ENCODE results near the gene PDSS1. TPM values are rescaled to one million over a fixed set of nuclear protein-coding genes. Genes with fewer than 3 reads are reported as not detected.
"Not testable (repeated sequence)": the region's sequence is repeated elsewhere in the genome, so short reads cannot be mapped to it uniquely, and the experiment has no call there.

The PDSS1 gene
- total RNA-seq, 1 donor from 2014 or later, result 7.9 TPM

GRCh38 chr10:26665080-26666048, 32.1 kb upstream of the PDSS1 start:
- no peaks in the 10 kb centered on the region for H3K27me3 ChIP-seq (ENCODE audit: control insufficient read depth, insufficient read depth, low read length)
- TF ChIP-seq, protein P1, sequence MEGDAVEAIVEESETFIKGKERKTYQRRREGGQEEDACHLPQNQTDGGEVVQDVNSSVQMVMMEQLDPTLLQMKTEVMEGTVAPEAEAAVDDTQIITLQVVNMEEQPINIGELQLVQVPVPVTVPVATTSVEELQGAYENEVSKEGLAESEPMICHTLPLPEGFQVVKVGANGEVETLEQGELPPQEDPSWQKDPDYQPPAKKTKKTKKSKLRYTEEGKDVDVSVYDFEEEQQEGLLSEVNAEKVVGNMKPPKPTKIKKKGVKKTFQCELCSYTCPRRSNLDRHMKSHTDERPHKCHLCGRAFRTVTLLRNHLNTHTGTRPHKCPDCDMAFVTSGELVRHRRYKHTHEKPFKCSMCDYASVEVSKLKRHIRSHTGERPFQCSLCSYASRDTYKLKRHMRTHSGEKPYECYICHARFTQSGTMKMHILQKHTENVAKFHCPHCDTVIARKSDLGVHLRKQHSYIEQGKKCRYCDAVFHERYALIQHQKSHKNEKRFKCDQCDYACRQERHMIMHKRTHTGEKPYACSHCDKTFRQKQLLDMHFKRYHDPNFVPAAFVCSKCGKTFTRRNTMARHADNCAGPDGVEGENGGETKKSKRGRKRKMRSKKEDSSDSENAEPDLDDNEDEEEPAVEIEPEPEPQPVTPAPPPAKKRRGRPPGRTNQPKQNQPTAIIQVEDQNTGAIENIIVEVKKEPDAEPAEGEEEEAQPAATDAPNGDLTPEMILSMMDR (IDR thresholded peaks at IDR 0.05; ENCODE audit: insufficient read depth, low read length, poor library complexity, severe bottlenecking), result no peak
- no peaks in the 10 kb centered on the region for H3K36me3 ChIP-seq (ENCODE audit: control insufficient read depth, insufficient read depth, low read length)
- no peak overlapping the region for H3K4me3 ChIP-seq (ENCODE audit: low read depth, low read length)
- DNase-seq (ENCODE audit: low read depth), result no peak

DNA sequence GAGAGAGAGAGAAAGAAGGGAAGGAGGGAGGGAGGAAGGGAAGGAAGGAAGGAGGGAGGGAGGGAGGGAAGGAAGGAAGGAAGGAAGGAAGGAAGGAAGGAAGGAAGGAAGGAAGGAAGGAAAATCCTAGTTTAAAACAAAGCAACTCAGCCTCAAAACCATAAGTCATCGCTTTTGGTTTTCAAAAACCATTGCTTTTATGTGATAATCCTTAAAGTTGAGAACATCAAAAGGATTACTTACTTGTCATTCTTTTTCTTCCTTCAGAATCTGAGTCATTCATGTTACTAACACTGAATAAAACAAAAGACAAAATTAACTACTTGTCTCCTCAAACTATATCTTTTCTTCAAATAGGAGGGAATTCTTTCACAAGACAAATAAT, 21.6 kb upstream of the PDSS1 start:
- no peak for DNase-seq (ENCODE audit: low read depth)
- H3K36me3 ChIP-seq (ENCODE audit: control insufficient read depth, insufficient read depth, low read length), result no peaks in the 10 kb centered on the region
- H3K4me3 ChIP-seq (ENCODE audit: low read depth, low read length), result no peak overlapping the region
- no peaks in the 10 kb centered on the region for H3K27me3 ChIP-seq (ENCODE audit: control insufficient read depth, insufficient read depth, low read length)
- TF ChIP-seq, protein P1 (IDR thresholded peaks at IDR 0.05; ENCODE audit: insufficient read depth, low read length, poor library complexity, severe bottlenecking), result no peak

GRCh38 chr10:26679588-26679987, 17.9 kb upstream of the PDSS1 start:
- DNase-seq (ENCODE audit: low read depth), result no peak
- TF ChIP-seq, protein P1 (IDR thresholded peaks at IDR 0.05; ENCODE audit: insufficient read depth, low read length, poor library complexity, severe bottlenecking), result no peak
- Histone ChIP-seq H3K27me3 (ENCODE audit: control insufficient read depth, insufficient read depth, low read length) (no peaks in the 10 kb centered on the region), H3K36me3 (ENCODE audit: control insufficient read depth, insufficient read depth, low read length) (no peaks in the 10 kb centered on the region), H3K4me3 (ENCODE audit: low read depth, low read length) (no peak overlapping the region)

DNA sequence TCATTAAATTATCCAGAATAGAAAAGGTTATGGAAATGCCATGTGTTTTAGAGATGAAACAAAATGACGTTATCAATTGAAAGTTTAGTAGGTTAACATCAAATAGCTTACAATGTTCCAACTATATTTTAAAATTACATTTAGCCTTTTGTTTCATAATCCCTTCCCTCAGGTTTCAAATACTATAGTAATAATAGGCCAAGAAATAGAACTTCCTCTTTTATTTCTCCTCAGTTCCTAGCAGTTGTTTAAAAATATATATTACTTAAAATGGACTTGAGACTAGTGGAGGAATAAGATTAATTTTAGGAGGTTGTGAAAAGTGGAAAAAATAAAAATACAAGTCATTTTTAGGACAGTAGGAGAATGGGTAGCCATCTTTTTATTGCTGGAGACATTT, 16.4 kb upstream of the PDSS1 start:
- DNase-seq (ENCODE audit: low read depth), result no peak
- Histone ChIP-seq H3K27me3 (ENCODE audit: control insufficient read depth, insufficient read depth, low read length) (no peaks in the 10 kb centered on the region), H3K4me3 (ENCODE audit: low read depth, low read length) (no peak overlapping the region), H3K36me3 (ENCODE audit: control insufficient read depth, insufficient read depth, low read length) (no peaks in the 10 kb centered on the region)
- TF ChIP-seq, protein P1 (IDR thresholded peaks at IDR 0.05; ENCODE audit: insufficient read depth, low read length, poor library complexity, severe bottlenecking), result no peak

DNA sequence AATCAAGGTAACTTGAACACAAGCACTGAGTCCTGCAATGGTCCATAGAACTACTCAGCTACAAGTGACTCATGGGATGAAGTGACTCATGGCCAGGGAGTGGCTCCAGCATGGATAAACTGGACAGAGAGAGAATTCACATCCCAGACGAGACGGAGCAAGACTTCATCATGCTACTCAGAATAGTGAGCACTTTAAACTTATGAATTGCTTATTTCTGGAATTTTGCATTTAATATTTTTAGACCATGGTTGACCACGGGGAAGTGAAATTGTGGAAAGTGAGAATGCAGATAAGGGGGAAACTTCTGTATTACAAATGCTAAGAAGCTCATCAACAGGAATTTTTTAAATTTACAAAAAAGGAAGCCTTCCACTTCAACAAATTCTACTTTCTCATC, 15.5 kb upstream of the PDSS1 start:
- H3K4me3 ChIP-seq (ENCODE audit: low read depth, low read length); H3K36me3 ChIP-seq (ENCODE audit: control insufficient read depth, insufficient read depth, low read length); H3K27me3 ChIP-seq (ENCODE audit: control insufficient read depth, insufficient read depth, low read length); DNase-seq (ENCODE audit: low read depth): not testable (repeated sequence)

- TF ChIP-seq, protein P1 (IDR thresholded peaks at IDR 0.05; ENCODE audit: insufficient read depth, low read length, poor library complexity, severe bottlenecking), result no peak
- Histone ChIP-seq H3K27me3 (ENCODE audit: control insufficient read depth, insufficient read depth, low read length) (no peaks in the 10 kb centered on the region), H3K4me3 (ENCODE audit: low read depth, low read length) (no peak overlapping the region), H3K36me3 (ENCODE audit: control insufficient read depth, insufficient read depth, low read length) (no peaks in the 10 kb centered on the region)
- DNase-seq (ENCODE audit: low read depth), result no peak
Observed at GRCh38 chr10:26682931-26683330, 14.6 kb upstream of the PDSS1 start.

Measured in kidney epithelial cell (primary cell).